ENCODE data around the gene AGPAT2. TPM values are rescaled to one million over a fixed set of nuclear protein-coding genes. Genes with fewer than 3 reads are reported as not detected.

AGPAT2 gene
- total RNA-seq, 1 donor from 2014 or later: 213 TPM

- DNase-seq (ENCODE audit: low spot score): peak; percentile 81
- peak; percentile 5 for ATAC-seq
Measured at GRCh38 chr9:136690104-136690805, 3.0 kb upstream of the AGPAT2 start.

- DNase-seq (ENCODE audit: low spot score): no peak
- no peak for ATAC-seq
Measured at GRCh38 chr9:136689108-136689460, 1.8 kb upstream of the AGPAT2 start.

GRCh38 chr9:136688274-136689107, 1.2 kb upstream of the AGPAT2 start:
- DNase-seq (ENCODE audit: low spot score): peak; percentile 47
- no peak for ATAC-seq

- ATAC-seq (peak; percentile 54), DNase-seq (ENCODE audit: low spot score) (peak; percentile 96)
Measured at GRCh38 chr9:136687721-136688223, 515 bp upstream of the AGPAT2 start.

GRCh38 chr9:136686534-136686793, 793 bp downstream of the AGPAT2 start:
- no peak for ATAC-seq
- no peak for DNase-seq (ENCODE audit: low spot score)

DNA sequence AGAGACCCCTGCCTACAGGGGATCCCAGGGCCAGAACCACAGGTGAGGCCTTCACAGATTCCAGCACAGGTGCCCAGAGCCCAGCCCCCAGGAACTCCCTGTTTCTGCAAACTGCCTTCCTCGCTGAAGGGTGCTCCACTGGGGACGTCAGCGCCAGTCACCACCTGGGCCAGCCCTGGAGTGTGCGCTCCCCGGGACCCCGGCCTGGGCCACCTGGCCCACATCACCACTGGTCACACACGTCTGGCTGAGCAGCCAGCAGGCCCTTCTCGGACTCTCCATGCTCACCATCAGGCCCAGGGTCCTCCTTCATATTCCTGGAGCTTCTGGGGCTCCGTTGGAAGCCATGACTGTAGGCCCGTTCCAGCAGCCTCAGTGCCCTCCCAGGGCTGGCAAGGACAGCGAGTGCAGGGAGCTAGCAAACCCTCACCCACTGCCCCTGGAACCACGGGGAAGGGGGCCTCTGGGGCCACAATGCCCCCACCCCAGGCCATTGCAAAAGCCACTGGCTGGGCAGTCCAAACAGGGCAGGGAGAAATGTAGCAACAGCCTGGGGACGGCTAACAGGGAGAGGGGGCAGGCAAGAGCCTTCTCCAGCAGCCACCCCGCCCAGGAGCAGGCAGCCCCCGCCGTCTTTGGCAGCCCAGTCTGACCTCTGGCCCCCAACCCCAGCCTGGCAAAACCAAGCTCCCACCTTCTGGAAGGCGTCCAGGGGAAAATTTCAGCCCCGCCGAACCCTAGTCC, 1.3 kb downstream of the AGPAT2 start:
- ATAC-seq (peak; percentile 3), DNase-seq (ENCODE audit: low spot score) (no peak)

GRCh38 chr9:136685216-136685615, 2.0 kb downstream of the AGPAT2 start:
- ATAC-seq (no peak), DNase-seq (ENCODE audit: low spot score) (no peak)

- DNase-seq (ENCODE audit: low spot score): no peak
- ATAC-seq: no peak
Measured at GRCh38 chr9:136684799-136685198, 2.5 kb downstream of the AGPAT2 start.

- DNase-seq (ENCODE audit: low spot score): no peak
- ATAC-seq: no peak
Measured at GRCh38 chr9:136684339-136684738, 2.9 kb downstream of the AGPAT2 start.

GRCh38 chr9:136683755-136684154, 3.5 kb downstream of the AGPAT2 start:
- peak; percentile 15 for ATAC-seq

DNA sequence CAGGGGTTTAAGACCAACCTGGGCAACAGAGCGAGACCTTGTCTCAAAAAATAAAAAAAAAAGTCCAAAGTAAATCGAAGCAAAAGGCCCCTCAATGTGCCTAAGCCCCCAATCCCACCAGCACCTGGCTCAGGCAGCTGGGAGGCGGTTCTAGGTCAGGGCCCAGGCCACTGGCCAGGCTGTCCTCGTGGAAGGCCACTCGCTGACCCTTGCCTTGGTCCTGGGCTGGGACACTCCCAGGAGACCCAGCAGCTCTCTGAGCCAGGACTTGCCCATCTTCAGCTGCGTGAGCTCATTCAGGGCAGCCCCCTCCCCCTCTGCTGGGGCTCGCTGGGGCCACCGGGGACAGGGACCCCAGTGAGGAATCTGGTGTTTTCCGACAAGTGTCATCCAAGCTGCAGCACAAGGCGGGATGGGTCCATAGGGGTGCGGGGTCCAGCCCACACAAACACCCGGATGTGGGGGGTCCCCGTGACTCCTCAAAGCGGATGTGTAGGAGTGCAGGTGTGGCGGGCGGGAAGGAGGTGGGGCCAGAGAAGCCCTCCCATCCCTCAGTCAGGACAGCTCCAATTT, 4.0 kb downstream of the AGPAT2 start:
- ATAC-seq (peak; percentile 43), DNase-seq (ENCODE audit: low spot score) (peak; percentile 85)

More at GRCh38 chr9:136683755-136684154, 3.5 kb downstream of the AGPAT2 start:
- DNase-seq (ENCODE audit: low spot score): no peak

- ATAC-seq (no peak), DNase-seq (ENCODE audit: low spot score) (no peak)
Measured at GRCh38 chr9:136682710-136683109, 4.5 kb downstream of the AGPAT2 start.

GRCh38 chr9:136681945-136682699, 5.1 kb downstream of the AGPAT2 start:
- ATAC-seq (peak; percentile 11), DNase-seq (ENCODE audit: low spot score) (no peak)

DNA sequence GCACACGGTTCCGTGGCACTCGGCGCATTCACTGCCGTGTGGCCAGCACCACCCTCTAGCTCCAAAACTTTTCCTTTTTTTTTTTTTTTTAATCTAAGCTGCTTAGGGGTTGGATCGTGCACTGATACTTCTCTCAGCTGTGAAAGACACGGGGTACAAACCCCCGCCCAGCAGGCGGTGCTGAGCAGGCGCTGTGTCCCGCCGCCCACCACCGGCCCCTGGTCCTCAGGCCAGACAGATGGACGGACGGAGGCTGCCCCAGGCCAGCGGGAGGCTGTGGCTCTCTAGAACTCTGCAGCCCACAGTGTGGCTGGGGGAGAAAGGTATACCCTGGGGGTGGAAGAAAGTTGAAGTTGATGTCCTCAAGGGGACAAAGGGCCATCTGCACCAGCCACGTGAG, 6.2 kb downstream of the AGPAT2 start:
- DNase-seq (ENCODE audit: low spot score) (no peak), ATAC-seq (no peak)

- ATAC-seq: peak; percentile 33
- no peak for DNase-seq (ENCODE audit: low spot score)
Measured at GRCh38 chr9:136679431-136679941, 7.8 kb downstream of the AGPAT2 start.

GRCh38 chr9:136678624-136679023, 8.6 kb downstream of the AGPAT2 start:
- peak; percentile 30 for ATAC-seq
- DNase-seq (ENCODE audit: low spot score): no peak

GRCh38 chr9:136678034-136678433, 9.2 kb downstream of the AGPAT2 start:
- no peak for ATAC-seq

GRCh38 chr9:136676920-136677686, 10.2 kb downstream of the AGPAT2 start:
- ATAC-seq (no peak), DNase-seq (ENCODE audit: low spot score) (no peak)

More at GRCh38 chr9:136678034-136678433, 9.2 kb downstream of the AGPAT2 start:
- DNase-seq (ENCODE audit: low spot score): no peak

DNA sequence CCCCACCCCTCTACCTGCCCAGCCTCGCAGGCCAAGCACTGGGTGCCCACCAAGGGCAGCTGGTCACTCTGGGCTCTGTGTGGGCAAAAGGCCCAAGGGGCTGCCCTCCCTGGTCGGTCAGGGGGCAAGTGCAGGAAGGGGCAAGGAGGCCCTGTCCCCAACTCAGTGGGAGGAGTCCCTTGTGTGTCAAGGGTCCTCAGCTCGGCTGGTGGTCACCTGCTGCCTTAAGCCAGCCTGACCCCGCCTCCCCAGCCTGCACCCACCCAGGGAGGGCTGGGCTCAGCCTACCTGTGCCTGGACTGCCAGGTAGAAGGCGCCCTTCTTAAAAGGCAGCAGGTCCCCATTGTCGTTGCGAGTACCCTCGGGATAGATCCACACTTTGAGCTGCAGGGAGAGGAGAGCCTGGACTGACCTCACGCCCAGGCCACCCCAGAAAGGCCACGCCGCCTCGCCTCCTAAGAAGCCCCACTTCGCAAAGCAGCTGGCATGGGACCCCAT, 10.9 kb downstream of the AGPAT2 start:
- DNase-seq (ENCODE audit: low spot score) (no peak), ATAC-seq (no peak)

Measured in left lobe of liver (tissue), 2 donors.